HepG2 (cell line): Measurements from ENCODE around the gene SEMA7A. TPM values are rescaled to one million over a fixed set of nuclear protein-coding genes. Genes with fewer than 3 reads are reported as not detected.

Experiments used
- AHDC1 ChIP-seq: sonication (generic); formaldehyde crosslinking; IDR thresholded peaks from 2 replicates; pipeline ENCODE4 v1.5.1; 2020; ENCODE audit warnings: mild to moderate bottlenecking, missing genetic modification reagents, borderline replicate concordance
- CBX5 ChIP-seq: sonication (generic); formaldehyde crosslinking; IDR thresholded peaks from 2 replicates; pipeline ENCODE4 v1.4.0; 2020; ENCODE audit warnings: missing genetic modification reagents, borderline replicate concordance
- CENPT ChIP-seq: sonication (generic); formaldehyde crosslinking; IDR thresholded peaks from 2 replicates; pipeline ENCODE4 v1.8.0; 2022; ENCODE audit warnings: low read depth, mild to moderate bottlenecking, moderate library complexity, missing genetic modification reagents
- FOSL1 ChIP-seq: sonication (generic); formaldehyde crosslinking; IDR thresholded peaks from 2 replicates; pipeline ENCODE4 v1.9.0; 2021; ENCODE audit warnings: missing genetic modification reagents, borderline replicate concordance
- FOXC1 ChIP-seq: sonication (generic); formaldehyde crosslinking; IDR thresholded peaks from 2 replicates; pipeline ENCODE4 v1.8.0; 2022; ENCODE audit warnings: mild to moderate bottlenecking, missing genetic modification reagents, borderline replicate concordance
- LRRFIP1 ChIP-seq: sonication (generic); formaldehyde crosslinking; conservative IDR thresholded peaks from 2 replicates; pipeline ENCODE4 v1.4.0; 2020; ENCODE audit warnings: missing genetic modification reagents
- MLX ChIP-seq: IDR thresholded peaks from 2 replicates; pipeline ENCODE4 v1.6.1; 2016
- NFE2 ChIP-seq: sonication (generic); formaldehyde crosslinking; IDR thresholded peaks from 2 replicates; pipeline ENCODE4 v1.4.0; 2020; ENCODE audit warnings: missing genetic modification reagents
- NR3C1 ChIP-seq: sonication (generic); formaldehyde crosslinking; IDR thresholded peaks from 2 replicates; pipeline ENCODE4 v1.4.0; 2020; ENCODE audit warnings: missing genetic modification reagents
- PAWR ChIP-seq: sonication (generic); formaldehyde crosslinking; IDR thresholded peaks from 2 replicates; pipeline ENCODE4 v1.4.0; 2020; ENCODE audit warnings: missing genetic modification reagents, mild to moderate bottlenecking, borderline replicate concordance
- SMARCE1 ChIP-seq: fragments of 450-650 bp; IDR thresholded peaks from 2 replicates; pipeline ENCODE4 v1.6.1; 2017; ENCODE audit warnings: borderline replicate concordance
- TARDBP ChIP-seq: sonication (generic); formaldehyde crosslinking; IDR thresholded peaks from 2 replicates; pipeline ENCODE4 v1.8.0; 2022; ENCODE audit warnings: mild to moderate bottlenecking, missing genetic modification reagents
- TFDP1 ChIP-seq: IDR thresholded peaks from 2 replicates; pipeline ENCODE4 v1.6.1; 2016; ENCODE audit warnings: missing compliant biosample characterization, missing genetic modification reagents, borderline replicate concordance
- ZFP82 ChIP-seq: sonication (generic); formaldehyde crosslinking; IDR thresholded peaks from 2 replicates; pipeline ENCODE4 v1.5.1; 2020; ENCODE audit warnings: mild to moderate bottlenecking, missing genetic modification reagents, borderline replicate concordance
- ZNF205 ChIP-seq: IDR thresholded peaks from 2 replicates; pipeline ENCODE4 v1.6.1; 2018; ENCODE audit warnings: missing biosample characterization, missing genetic modification reagents
- ZNF337 ChIP-seq: sonication (generic); formaldehyde crosslinking; IDR thresholded peaks from 2 replicates; pipeline ENCODE4 v1.5.1; 2020; ENCODE audit warnings: missing genetic modification reagents, low read depth, mild to moderate bottlenecking, borderline replicate concordance
- ZNF33B ChIP-seq: sonication (generic); formaldehyde crosslinking; IDR thresholded peaks from 2 replicates; pipeline ENCODE4 v1.5.1; 2020; ENCODE audit warnings: mild to moderate bottlenecking, missing genetic modification reagents
- ZNF570 ChIP-seq: sonication (generic); formaldehyde crosslinking; IDR thresholded peaks from 2 replicates; pipeline ENCODE4 v1.4.0; 2020; ENCODE audit warnings: mild to moderate bottlenecking, missing genetic modification reagents, borderline replicate concordance
- ZNF672 ChIP-seq: sonication (generic); formaldehyde crosslinking; IDR thresholded peaks from 2 replicates; pipeline ENCODE4 v1.8.1; 2022; ENCODE audit warnings: missing genetic modification reagents
- ZSCAN21 ChIP-seq: sonication (generic); formaldehyde crosslinking; IDR thresholded peaks from 2 replicates; pipeline ENCODE4 v1.8.0; 2022; ENCODE audit warnings: mild to moderate bottlenecking, missing genetic modification reagents, moderate library complexity, borderline replicate concordance
- polyA plus RNA-seq, 8 experiments: library from polyadenylated mRNA; depleted of rRNA in 3 of 8; stranded (reverse) in 7 of 8; unstranded in 1 of 8; fragments of >200 nt; fragmentation: Illumina TruSeq in 4 of 8; extraction: Trizol in 4 of 8; gene quantifications; 2 replicates each; pipeline versions ENCODE4 v1.2.1 to v1.2.3, GENCODE V29; 2011 to 2016; ENCODE audit warnings: low read depth in 4 of 8, missing spikeins in 1 of 8, mixed read lengths in 1 of 8; ENCODE audit not compliant: insufficient read depth in 1 of 8
- total RNA-seq, 5 experiments: library from RNA; depleted of rRNA; stranded (reverse); fragments of >200 nt; fragmentation: Illumina TruSeq; extraction: Trizol; gene quantifications; 2 replicates each; pipeline ENCODE4 v1.2.3, GENCODE V29; 2016; ENCODE audit warnings: low read depth in 1 of 5

The SEMA7A gene
- total and polyA plus RNA-seq, 2 of the 13 experiments (the other 11 are each of a cell fraction or from before 2014, with no cell fraction given) = 9.0 to 15.8 TPM

- TF ChIP-seq AHDC1 (CRISPR knock-in tag) = no peak
- no peak for TF ChIP-seq MLX
- TF ChIP-seq NFE2 (CRISPR knock-in tag) = no peak
- no peak for TF ChIP-seq PAWR (CRISPR knock-in tag)
- no peak for TF ChIP-seq ZFP82 (CRISPR knock-in tag)
- TF ChIP-seq SMARCE1 = no peak
- TF ChIP-seq ZNF337 (CRISPR knock-in tag) = no peak
- no peak for TF ChIP-seq CENPT (CRISPR knock-in tag)
- TF ChIP-seq TARDBP (CRISPR knock-in tag) = peak; percentile 72; the same call in 1 of the 2 replicates
- no peak for TF ChIP-seq LRRFIP1
- peak; percentile 37; the same call in 1 of the 2 replicates for TF ChIP-seq FOSL1
- no peak for TF ChIP-seq ZSCAN21 (CRISPR knock-in tag)
- no peak for TF ChIP-seq ZNF672 (CRISPR knock-in tag)
- TF ChIP-seq ZNF205 (CRISPR knock-in tag) = no peak
- TF ChIP-seq CBX5 (CRISPR knock-in tag) = no peak
- 0 out of 2 replicates have a peak, but pooled peaks have one; percentile 58 for TF ChIP-seq FOXC1 (CRISPR knock-in tag)
- no peak for TF ChIP-seq NR3C1 (CRISPR knock-in tag)
- TF ChIP-seq TFDP1 (CRISPR knock-in tag) = 0 out of 2 replicates have a peak, but pooled peaks have one; percentile 19
- TF ChIP-seq ZNF33B (CRISPR knock-in tag) = no peak
- TF ChIP-seq ZNF570 = no peak
These were observed 10.9 kb downstream of the SEMA7A start (continued) for GRCh38 chr15:74422652-74423430.
